DOHH2 (cell line): ENCODE results near the gene CNPY3.
"Not testable (repeated sequence)": the region's sequence is repeated elsewhere in the genome, so short reads cannot be mapped to it uniquely, and the experiment has no call there.

Experiments used
- H3F3A ChIP-seq: fragments of 200-600 bp; sonication (generic), shearing (Covaris generic); 2 replicates; pipeline ENCODE4 v1.6.0; 2016; ENCODE audit warnings: antibody characterized with exemption, mild to moderate bottlenecking; ENCODE audit not compliant: control insufficient read depth, insufficient read depth
- H3K27ac ChIP-seq: fragments of 200-600 bp; sonication (generic); 2 replicates; pipeline ENCODE4 v1.5.1; 2014; ENCODE audit warnings: low read depth, mild to moderate bottlenecking, low read length, moderate library complexity
- H3K27me3 ChIP-seq: fragments of 200-600 bp; sonication (generic); 2 replicates; pipeline ENCODE4 v1.6.1; 2014; ENCODE audit warnings: mild to moderate bottlenecking, low read length, mixed read lengths; ENCODE audit not compliant: control insufficient read depth
- H3K36me3 ChIP-seq: fragments of 200-600 bp; sonication (generic); 2 replicates; pipeline ENCODE4 v1.6.1; 2014; ENCODE audit warnings: mild to moderate bottlenecking, low read length, moderate library complexity, mixed read lengths; ENCODE audit not compliant: control insufficient read depth
- H3K4me1 ChIP-seq: fragments of 200-600 bp; sonication (generic); 2 replicates; pipeline ENCODE4 v1.6.1; 2014; ENCODE audit warnings: mild to moderate bottlenecking, low read length, mixed read lengths; ENCODE audit not compliant: control insufficient read depth
- H3K4me2 ChIP-seq: fragments of 200-600 bp; sonication (generic); 2 replicates; pipeline ENCODE4 v1.6.0; 2014; ENCODE audit warnings: mild to moderate bottlenecking, low read length, moderate library complexity
- H3K4me3 ChIP-seq: fragments of 200-600 bp; sonication (generic); 2 replicates; pipeline ENCODE4 v1.5.1; 2014; ENCODE audit warnings: mild to moderate bottlenecking, low read length, mixed read lengths
- H3K79me2 ChIP-seq: fragments of 200-600 bp; sonication (generic); 2 replicates; pipeline ENCODE4 v1.6.1; 2014; ENCODE audit warnings: mild to moderate bottlenecking, low read length, mixed read lengths; ENCODE audit not compliant: control insufficient read depth
- H3K9me2 ChIP-seq: fragments of 200-600 bp; sonication (generic); replicated peaks from 2 replicates; pipeline ENCODE4 v1.6.1; 2014; ENCODE audit warnings: mild to moderate bottlenecking, low read length, mixed read lengths; ENCODE audit not compliant: control insufficient read depth
- H3K9me3 ChIP-seq: fragments of 200-600 bp; sonication (generic); 2 replicates; pipeline ENCODE4 v1.6.1; 2014; ENCODE audit warnings: antibody characterized with exemption, low read length, mixed read lengths; ENCODE audit not compliant: control insufficient read depth, insufficient read depth
- H4K20me1 ChIP-seq: fragments of 200-600 bp; sonication (generic); 2 replicates; pipeline ENCODE4 v1.6.0; 2014; ENCODE audit warnings: low read depth, mild to moderate bottlenecking, antibody characterized with exemption, low read length, moderate library complexity; ENCODE audit not compliant: control insufficient read depth, insufficient read depth
- EZH2phosphoT487 ChIP-seq: fragments of 200-600 bp; sonication (generic); IDR thresholded peaks from 2 replicates; pipeline ENCODE4 v1.6.1; 2017; ENCODE audit warnings: borderline replicate concordance, mild to moderate bottlenecking, antibody characterized with exemption, low read length, moderate library complexity, mixed read lengths
- TF ChIP-seq, protein P1 (sequence below): fragments of 200-600 bp; sonication (generic); IDR thresholded peaks from one replicate; pipeline ENCODE4 v1.5.1; 2014; ENCODE audit warnings: antibody characterized with exemption, mild to moderate bottlenecking, low read depth, low read length; ENCODE audit not compliant: poor library complexity, severe bottlenecking

Gene CNPY3

GRCh38 chr6:42939810-42940167, 10.5 kb downstream of the CNPY3 start:
- Histone ChIP-seq H3K79me2 (peaks cover 15% of the 10 kb centered on the region), H3F3A (no peaks in the 10 kb centered on the region), H3K27ac (no peak overlapping the region), H3K9me3 (no peaks in the 10 kb centered on the region), H3K4me2 (no peak overlapping the region), H4K20me1 (no peaks in the 10 kb centered on the region; the same call in 1 of the 2 replicates), H3K36me3 (peaks cover 79% of the 10 kb centered on the region), H3K4me1 (no peaks in the 10 kb centered on the region), H3K4me3 (no peak overlapping the region), H3K9me2 (no peaks in the 10 kb centered on the region), H3K27me3 (no peaks in the 10 kb centered on the region)
- TF ChIP-seq, protein P1, sequence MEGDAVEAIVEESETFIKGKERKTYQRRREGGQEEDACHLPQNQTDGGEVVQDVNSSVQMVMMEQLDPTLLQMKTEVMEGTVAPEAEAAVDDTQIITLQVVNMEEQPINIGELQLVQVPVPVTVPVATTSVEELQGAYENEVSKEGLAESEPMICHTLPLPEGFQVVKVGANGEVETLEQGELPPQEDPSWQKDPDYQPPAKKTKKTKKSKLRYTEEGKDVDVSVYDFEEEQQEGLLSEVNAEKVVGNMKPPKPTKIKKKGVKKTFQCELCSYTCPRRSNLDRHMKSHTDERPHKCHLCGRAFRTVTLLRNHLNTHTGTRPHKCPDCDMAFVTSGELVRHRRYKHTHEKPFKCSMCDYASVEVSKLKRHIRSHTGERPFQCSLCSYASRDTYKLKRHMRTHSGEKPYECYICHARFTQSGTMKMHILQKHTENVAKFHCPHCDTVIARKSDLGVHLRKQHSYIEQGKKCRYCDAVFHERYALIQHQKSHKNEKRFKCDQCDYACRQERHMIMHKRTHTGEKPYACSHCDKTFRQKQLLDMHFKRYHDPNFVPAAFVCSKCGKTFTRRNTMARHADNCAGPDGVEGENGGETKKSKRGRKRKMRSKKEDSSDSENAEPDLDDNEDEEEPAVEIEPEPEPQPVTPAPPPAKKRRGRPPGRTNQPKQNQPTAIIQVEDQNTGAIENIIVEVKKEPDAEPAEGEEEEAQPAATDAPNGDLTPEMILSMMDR, result no peak
- no peak for TF ChIP-seq EZH2phosphoT487

DNA sequence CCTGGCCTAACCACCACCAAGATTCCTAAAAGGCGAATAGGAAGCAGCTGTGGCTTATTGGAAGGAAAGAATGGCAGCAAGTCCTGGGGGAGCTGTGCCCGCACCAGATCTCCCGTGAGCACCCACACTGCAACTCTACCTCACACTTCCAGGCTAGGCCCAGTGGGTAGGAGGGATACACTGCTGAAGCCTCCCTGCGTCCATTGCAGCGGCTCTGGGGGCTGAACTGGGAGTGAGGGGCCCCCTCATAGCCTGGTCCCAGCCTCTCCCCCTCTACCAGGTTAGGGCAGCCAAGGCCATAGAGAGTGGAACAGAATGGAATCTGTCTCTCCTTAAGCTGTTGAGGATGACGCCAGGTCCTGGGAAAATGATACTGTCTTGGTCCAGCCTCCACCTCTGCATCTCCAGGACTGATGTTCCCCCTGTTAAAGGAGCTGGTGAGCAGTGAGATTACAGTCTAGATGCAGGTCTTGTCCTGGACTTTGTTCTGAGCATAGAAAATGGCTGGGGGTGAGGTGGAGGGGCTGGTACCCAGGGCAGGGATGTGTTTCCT, 11.3 kb downstream of the CNPY3 start:
- TF ChIP-seq, protein P1, result no peak
- TF ChIP-seq EZH2phosphoT487, result no peak
- Histone ChIP-seq H3K36me3 (peaks cover 74% of the 10 kb centered on the region), H3F3A (no peaks in the 10 kb centered on the region), H3K4me1 (no peaks in the 10 kb centered on the region), H3K9me2 (no peaks in the 10 kb centered on the region), H3K27ac (no peak overlapping the region), H4K20me1 (no peaks in the 10 kb centered on the region; the same call in 1 of the 2 replicates), H3K27me3 (no peaks in the 10 kb centered on the region), H3K4me2 (no peak overlapping the region), H3K9me3 (no peaks in the 10 kb centered on the region), H3K79me2 (peaks cover 7% of the 10 kb centered on the region), H3K4me3 (no peak overlapping the region)

DNA sequence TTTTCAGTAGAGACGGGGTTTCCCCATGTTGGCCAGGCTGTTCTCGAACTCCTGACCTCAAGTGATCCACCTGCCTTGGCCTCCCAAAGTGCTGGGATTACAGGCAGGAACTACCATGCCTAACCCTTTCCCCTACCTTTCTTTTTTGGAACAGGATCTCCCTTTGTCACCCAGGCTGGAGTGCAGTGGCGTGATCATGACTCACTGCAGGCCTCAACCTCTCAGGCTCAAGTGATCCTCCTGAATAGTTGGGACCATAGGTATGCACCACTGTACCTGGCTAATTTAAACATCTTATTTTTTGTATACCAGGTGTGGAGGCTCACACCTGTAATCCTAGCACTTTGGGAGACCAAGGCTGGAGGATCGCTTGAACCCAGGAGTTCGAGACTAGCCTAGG, 12.1 kb downstream of the CNPY3 start:
- H4K20me1 ChIP-seq, H3K27me3 ChIP-seq, H3K4me1 ChIP-seq, H3K79me2 ChIP-seq, H3K4me2 ChIP-seq, H3F3A ChIP-seq, H3K9me2 ChIP-seq, H3K4me3 ChIP-seq, H3K27ac ChIP-seq, H3K9me3 ChIP-seq: not testable (repeated sequence)
- H3K36me3 ChIP-seq, result peaks cover 66% of the 10 kb centered on the region

- H3K9me2 ChIP-seq, result no peaks in the 10 kb centered on the region
- H3F3A ChIP-seq, result no peaks in the 10 kb centered on the region
- H3K27ac ChIP-seq, result no peak overlapping the region
Measured at GRCh38 chr6:42942444-42942843, 13.2 kb downstream of the CNPY3 start.

More at GRCh38 chr6:42942444-42942843, 13.2 kb downstream of the CNPY3 start:
- H4K20me1 ChIP-seq, result no peaks in the 10 kb centered on the region; the same call in 1 of the 2 replicates
- H3K9me3 ChIP-seq, result no peaks in the 10 kb centered on the region
- peaks cover 55% of the 10 kb centered on the region for H3K36me3 ChIP-seq
- H3K4me3 ChIP-seq, result no peak overlapping the region
- no peaks in the 10 kb centered on the region for H3K79me2 ChIP-seq
- no peak overlapping the region for H3K4me2 ChIP-seq
- H3K27me3 ChIP-seq, result no peaks in the 10 kb centered on the region
- no peak for TF ChIP-seq EZH2phosphoT487
- TF ChIP-seq, protein P1, result no peak
- H3K4me1 ChIP-seq, result no peaks in the 10 kb centered on the region
